OCI-LY3 (cell line): ENCODE results near the gene ATP2B3.

Experiments used
- EZH2phosphoT487 ChIP-seq: fragments of 200-600 bp; shearing (Covaris generic); IDR thresholded peaks from 2 replicates; pipeline ENCODE4 v1.6.1; 2018; ENCODE audit warnings: antibody characterized with exemption, mixed run types, low read depth
- TF ChIP-seq, protein P1 (sequence below): fragments of 200-600, 300-600 bp; sonication (generic); IDR thresholded peaks from 2 replicates; pipeline ENCODE4 v1.5.1; 2014; ENCODE audit warnings: antibody characterized with exemption, low read length, low read depth

GRCh38 chrX:153578889-153579288 is 61.4 kb downstream of the ATP2B3 start:
- TF ChIP-seq, protein P1, sequence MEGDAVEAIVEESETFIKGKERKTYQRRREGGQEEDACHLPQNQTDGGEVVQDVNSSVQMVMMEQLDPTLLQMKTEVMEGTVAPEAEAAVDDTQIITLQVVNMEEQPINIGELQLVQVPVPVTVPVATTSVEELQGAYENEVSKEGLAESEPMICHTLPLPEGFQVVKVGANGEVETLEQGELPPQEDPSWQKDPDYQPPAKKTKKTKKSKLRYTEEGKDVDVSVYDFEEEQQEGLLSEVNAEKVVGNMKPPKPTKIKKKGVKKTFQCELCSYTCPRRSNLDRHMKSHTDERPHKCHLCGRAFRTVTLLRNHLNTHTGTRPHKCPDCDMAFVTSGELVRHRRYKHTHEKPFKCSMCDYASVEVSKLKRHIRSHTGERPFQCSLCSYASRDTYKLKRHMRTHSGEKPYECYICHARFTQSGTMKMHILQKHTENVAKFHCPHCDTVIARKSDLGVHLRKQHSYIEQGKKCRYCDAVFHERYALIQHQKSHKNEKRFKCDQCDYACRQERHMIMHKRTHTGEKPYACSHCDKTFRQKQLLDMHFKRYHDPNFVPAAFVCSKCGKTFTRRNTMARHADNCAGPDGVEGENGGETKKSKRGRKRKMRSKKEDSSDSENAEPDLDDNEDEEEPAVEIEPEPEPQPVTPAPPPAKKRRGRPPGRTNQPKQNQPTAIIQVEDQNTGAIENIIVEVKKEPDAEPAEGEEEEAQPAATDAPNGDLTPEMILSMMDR, result no peak
- no peak for TF ChIP-seq EZH2phosphoT487
